ENCODE measurements around the gene FHIT.

DNA sequence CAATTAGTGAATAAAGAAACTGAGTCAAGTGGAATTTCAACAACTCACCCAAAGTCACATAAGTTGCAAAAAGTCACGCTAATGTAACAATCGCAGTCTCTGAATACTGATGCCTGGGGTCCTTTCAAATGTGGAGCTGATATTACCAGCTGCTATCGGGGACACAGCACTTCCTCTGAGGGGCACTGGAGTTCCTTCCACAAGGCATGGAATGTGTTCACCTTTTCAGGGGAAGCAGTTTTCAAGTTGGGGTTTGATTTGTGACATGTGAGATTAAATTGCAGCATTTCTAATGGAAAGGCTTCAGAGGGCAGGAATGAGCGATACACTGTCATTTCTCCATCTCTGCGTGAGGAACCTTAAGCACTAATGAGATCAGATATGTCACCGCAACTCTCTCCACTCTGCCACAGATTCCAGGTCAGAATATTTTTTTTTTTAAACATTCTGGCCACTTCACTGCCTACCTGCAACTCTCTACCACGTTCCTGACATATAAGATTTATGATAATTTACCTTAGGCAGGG lies 1394.3 kb downstream of the FHIT start:
- TF ChIP-seq YY1 (IDR thresholded peaks at IDR 0.05; ENCODE audit: insufficient read depth, insufficient read length), result no peak
- TF ChIP-seq ZNF274 (IDR thresholded peaks at IDR 0.05; ENCODE audit: low read depth, low read length), result no peak
